Naive thymus-derived CD4-positive, alpha-beta T cell (primary cell): ENCODE results near the gene FYN. TPM values are rescaled to one million over a fixed set of nuclear protein-coding genes. Genes with fewer than 3 reads are reported as not detected.

Experiments
- ATAC-seq: fragments of 150-1000 bp; cut with Tn5 transposase; 2 replicates; pipeline ENCODE4 v1.10.0; 2021; ENCODE audit warnings: mild to moderate bottlenecking, moderate library complexity
- CTCF ChIA-PET: fragments of 350-600 bp; sonication (Branson Sonifier 250); formaldehyde crosslinking; loops from one replicate; lab custom pipeline; 2021; ENCODE audit warnings: antibody characterized with exemption; lab: Charles Lee
- POLR2A ChIA-PET: fragments of 350-600 bp; sonication (Branson Sonifier 250); formaldehyde crosslinking; loops from one replicate; lab custom pipeline; 2021; ENCODE audit warnings: antibody characterized with exemption, inconsistent platforms; lab: Charles Lee
- DNase-seq, 9 donors: peaks; one replicate each; pipeline versions ENCODE4 v3.0.0 to v3.0.0-alpha.2; 2020 to 2022; ENCODE audit warnings: mixed read lengths in 1 of 9
- H3K27ac ChIP-seq: one replicate; pipeline ENCODE4 v1.7.0; 2013; ENCODE audit warnings: mild to moderate bottlenecking, low read depth, low read length, moderate library complexity
- H3K27me3 ChIP-seq, 2 donors: one replicate each; pipeline ENCODE4 v1.7.0; 2013; ENCODE audit warnings: low read length in 2 of 2, mild to moderate bottlenecking in 2 of 2, moderate library complexity in 2 of 2; ENCODE audit not compliant: control insufficient read depth in 2 of 2, insufficient read depth in 2 of 2
- H3K36me3 ChIP-seq, 3 experiments: 1 replicate in 2 of 3; 2 replicates in 1 of 3; pipeline ENCODE4 v1.7.0; 2013; ENCODE audit warnings: low read length in 3 of 3, mild to moderate bottlenecking in 3 of 3, moderate library complexity in 1 of 3; ENCODE audit not compliant: insufficient read depth in 3 of 3, control insufficient read depth in 2 of 3
- H3K4me1 ChIP-seq, 2 donors: one replicate each; pipeline ENCODE4 v1.7.0; 2013; ENCODE audit warnings: low read length in 2 of 2, mild to moderate bottlenecking in 2 of 2, moderate library complexity in 1 of 2; ENCODE audit not compliant: control insufficient read depth in 2 of 2, insufficient read depth in 2 of 2
- H3K4me3 ChIP-seq: 2 replicates; pipeline ENCODE4 v1.7.0; 2013; ENCODE audit warnings: mild to moderate bottlenecking, low read length
- H3K9me3 ChIP-seq, 3 experiments: 1 replicate in 2 of 3; 2 replicates in 1 of 3; pipeline ENCODE4 v1.7.0; 2013; ENCODE audit warnings: low read length in 3 of 3; ENCODE audit not compliant: control insufficient read depth in 2 of 3
- H3K27ac Mint-ChIP-seq, 9 donors: one replicate each; pipeline ENCODE4 v1.8.0; 2020 to 2022; ENCODE audit warnings: mixed read lengths in 9 of 9, mild to moderate bottlenecking in 8 of 9, moderate library complexity in 5 of 9, inconsistent platforms in 2 of 9
- H3K27me3 Mint-ChIP-seq, 5 donors: one replicate each; pipeline ENCODE4 v1.8.0; 2021 to 2022; ENCODE audit warnings: mixed read lengths in 5 of 5, mild to moderate bottlenecking in 1 of 5
- H3K36me3 Mint-ChIP-seq, 5 donors: one replicate each; pipeline ENCODE4 v1.8.0; 2020 to 2022; ENCODE audit warnings: mixed read lengths in 5 of 5, mild to moderate bottlenecking in 3 of 5, inconsistent platforms in 1 of 5
- H3K4me1 Mint-ChIP-seq, 7 donors: one replicate each; pipeline ENCODE4 v1.8.0; 2020 to 2022; ENCODE audit warnings: mixed read lengths in 7 of 7, mild to moderate bottlenecking in 3 of 7, inconsistent platforms in 1 of 7
- H3K4me3 Mint-ChIP-seq, 10 donors: one replicate each; pipeline ENCODE4 v1.8.0; 2020 to 2022; ENCODE audit warnings: mild to moderate bottlenecking in 10 of 10, mixed read lengths in 10 of 10, moderate library complexity in 6 of 10, inconsistent platforms in 2 of 10
- H3K9me3 Mint-ChIP-seq, 11 donors: one replicate each; pipeline ENCODE4 v1.8.0; 2020 to 2022; ENCODE audit warnings: mixed read lengths in 11 of 11, mild to moderate bottlenecking in 4 of 11, inconsistent platforms in 1 of 11, moderate library complexity in 1 of 11
- intact Hi-C, 2 donors: fragments of 100-400 bp; cut with micrococcal nuclease; formaldehyde crosslinking; loops; one replicate each; pipeline ENCODE4 v1.15.1; 2023
- polyA plus RNA-seq, 2 donors: library from polyadenylated mRNA; unstranded; fragments of 300-500 nt; fragmentation: Illumina TruSeq; gene quantifications; one replicate each; pipeline ENCODE4 v1.2.3, GENCODE V29; 2021
- total RNA-seq, 6 experiments: library from RNA in 5 of 6; stranded (reverse) in 5 of 6; gene quantifications; 1 replicate in 5 of 6; 2 replicates in 1 of 6; pipeline ENCODE4 v1.2.3 and lab custom pipeline; 2021 to 2026

FYN gene
- total and polyA plus RNA-seq, 7 experiments from 2014 or later, result 200 to 720 (median 430) TPM

- Histone ChIP-seq H3K27me3 (no peaks in the 10 kb centered on the region), H3K27ac (peak overlapping the region; percentile 41), H3K9me3 (no peaks in the 10 kb centered on the region), H3K4me3 (no peak overlapping the region), H3K4me1 (peaks cover 57 to 87% of the 10 kb centered on the region in 2 donors), H3K36me3 (peaks cover 0 to 8% (median 0%) of the 10 kb centered on the region in 3 experiments)
- H3K4me1 Mint-ChIP-seq, result peaks cover 0 to 89% (median 77%) of the 10 kb centered on the region in 7 donors
- ATAC-seq (peak; percentile 29), DNase-seq (peak in 4 of 9 donors; percentile 30 to 45 (median 42))
- H3K4me3 Mint-ChIP-seq, result peak overlapping the region in 7 of 10 donors; percentile 10 to 71 (median 51)
- POLR2A ChIA-PET, result interaction anchor here (0.6 to 2.0 kb wide), 2 partner anchors 10 to 16 kb away, joined by 3 to 4 read pairs; no protein-coding TSS in a partner anchor
- H3K27ac Mint-ChIP-seq, result peak overlapping the region in 7 of 9 donors; percentile 57 to 88 (median 82)
- H3K36me3 Mint-ChIP-seq, result peaks cover 0 to 19% (median 0%) of the 10 kb centered on the region in 5 donors
- CTCF ChIA-PET, result no interaction called here
- no peaks in the 10 kb centered on the region for H3K9me3 Mint-ChIP-seq
- no peaks in the 10 kb centered on the region for H3K27me3 Mint-ChIP-seq
- intact Hi-C loops, result loop anchor here in 1 of 2 donors (1.0 kb wide), 1 partner anchor 8 kb away; no protein-coding TSS in a partner anchor
Measured at GRCh38 chr6:111852725-111853124, 20.5 kb downstream of the FYN start.

- Histone ChIP-seq H3K27me3 (no peaks in the 10 kb centered on the region), H3K4me3 (no peak overlapping the region), H3K9me3 (no peaks in the 10 kb centered on the region), H3K36me3 (peaks cover 0 to 15% (median 0%) of the 10 kb centered on the region in 3 experiments), H3K27ac (peak overlapping the region; percentile 58), H3K4me1 (peaks cover 70 to 95% of the 10 kb centered on the region in 2 donors)
- Mint-ChIP-seq H3K36me3 (peaks cover 0 to 35% (median 5%) of the 10 kb centered on the region in 5 donors), H3K27ac (peak overlapping the region in 8 of 9 donors; percentile 54 to 95 (median 82)), H3K4me3 (peak overlapping the region; percentile 30 to 80 (median 55)), H3K27me3 (no peaks in the 10 kb centered on the region), H3K9me3 (no peaks in the 10 kb centered on the region), H3K4me1 (peaks cover 0 to 80% (median 66%) of the 10 kb centered on the region in 7 donors)
- CTCF ChIA-PET, result interaction anchor here (1.1 kb wide), 1 partner anchor 148 kb away, joined by 3 read pairs; no protein-coding TSS in a partner anchor
- POLR2A ChIA-PET, result interaction anchor here (0.7 to 1.4 kb wide), 5 partner anchors 10 to 87 kb away, joined by 3 to 6 read pairs (median 4); no protein-coding TSS in a partner anchor
- DNase-seq (peak in 1 of 9 donors; percentile 44), ATAC-seq (peak; percentile 58)
- intact Hi-C loops, result no loop called here
Measured at GRCh38 chr6:111850295-111850937, 22.8 kb downstream of the FYN start.

GRCh38 chr6:111849298-111849697, 24.0 kb downstream of the FYN start:
- intact Hi-C loops, result loop anchor here in 1 of 2 donors (10.0 kb wide), 1 partner anchor 364 kb away; the partner anchor contains the start of gene REV3L
- Histone ChIP-seq H3K4me1 (peaks cover 78 to 97% of the 10 kb centered on the region in 2 donors), H3K36me3 (peaks cover 0 to 15% (median 0%) of the 10 kb centered on the region in 3 experiments), H3K27ac (peak overlapping the region; percentile 42), H3K4me3 (no peak overlapping the region), H3K27me3 (no peaks in the 10 kb centered on the region), H3K9me3 (no peaks in the 10 kb centered on the region)
- ChIA-PET CTCF (interaction anchor here (1.1 kb wide), 1 partner anchor 149 kb away, joined by 3 read pairs; no protein-coding TSS in a partner anchor), POLR2A (interaction anchor here (1.6 kb wide), 1 partner anchor 79 kb away, joined by 4 read pairs; no protein-coding TSS in a partner anchor)
- Mint-ChIP-seq H3K4me3 (peak overlapping the region; percentile 47 to 71 (median 55)), H3K36me3 (peaks cover 0 to 42% (median 5%) of the 10 kb centered on the region in 5 donors), H3K9me3 (no peaks in the 10 kb centered on the region), H3K27ac (peak overlapping the region in 7 of 9 donors; percentile 78 to 93 (median 82)), H3K4me1 (peaks cover 0 to 90% (median 55%) of the 10 kb centered on the region in 7 donors), H3K27me3 (no peaks in the 10 kb centered on the region)
- ATAC-seq, result no peak
- DNase-seq, result no peak

GRCh38 chr6:111848262-111848812, 24.9 kb downstream of the FYN start:
- H3K9me3 ChIP-seq, result no peaks in the 10 kb centered on the region
- Mint-ChIP-seq H3K4me1 (peaks cover 0 to 84% (median 46%) of the 10 kb centered on the region in 7 donors), H3K9me3 (no peaks in the 10 kb centered on the region), H3K27ac (peak overlapping the region in 3 of 9 donors; percentile 69 to 89 (median 82)), H3K4me3 (peak overlapping the region in 4 of 10 donors; percentile 13 to 80 (median 23)), H3K27me3 (no peaks in the 10 kb centered on the region), H3K36me3 (peaks cover 0 to 39% (median 5%) of the 10 kb centered on the region in 5 donors)
- no peaks in the 10 kb centered on the region for H3K27me3 ChIP-seq
- ChIA-PET POLR2A (interaction anchor here (0.6 to 1.6 kb wide), 3 partner anchors 32 to 133 kb away, joined by 3 to 4 read pairs (median 3); no protein-coding TSS in a partner anchor), CTCF (interaction anchor here (0.6 kb wide), 1 partner anchor 12 kb away, joined by 3 read pairs; no protein-coding TSS in a partner anchor)
- DNase-seq, result no peak
- peaks cover 0 to 8% (median 0%) of the 10 kb centered on the region in 3 experiments for H3K36me3 ChIP-seq
- intact Hi-C loops, result loop anchor here (1.0 to 10.0 kb wide), 2 partner anchors 8 to 364 kb away; partner anchors contain the start of gene REV3L (in 1 of the 2)
- H3K27ac ChIP-seq, result no peak overlapping the region
- peaks cover 82 to 97% of the 10 kb centered on the region in 2 donors for H3K4me1 ChIP-seq
- H3K4me3 ChIP-seq, result no peak overlapping the region
- ATAC-seq, result no peak

GRCh38 chr6:111846492-111847409, 26.5 kb downstream of the FYN start:
- H3K36me3 Mint-ChIP-seq, result peaks cover 0 to 36% (median 5%) of the 10 kb centered on the region in 5 donors
- intact Hi-C loops, result loop anchor here (1.0 to 10.0 kb wide), 9 partner anchors 9 to 362 kb away; partner anchors contain the start of genes FYN (in 1 of the 2) and REV3L (in 1 of the 2)

More at GRCh38 chr6:111846492-111847409, 26.5 kb downstream of the FYN start:
- H3K36me3 ChIP-seq, result peaks cover 0 to 8% (median 0%) of the 10 kb centered on the region in 3 experiments
- H3K9me3 ChIP-seq, result no peaks in the 10 kb centered on the region
- H3K27ac ChIP-seq, result peak overlapping the region; percentile 62
- ChIA-PET POLR2A (interaction anchor here (0.7 to 1.8 kb wide), 5 partner anchors 10 to 132 kb away, joined by 3 to 5 read pairs (median 3); no protein-coding TSS in a partner anchor), CTCF (no interaction called here)
- Mint-ChIP-seq H3K27me3 (no peaks in the 10 kb centered on the region), H3K4me3 (peak overlapping the region in 7 of 10 donors; percentile 14 to 80 (median 76)), H3K4me1 (peaks cover 0 to 69% (median 30%) of the 10 kb centered on the region in 7 donors), H3K9me3 (no peaks in the 10 kb centered on the region), H3K27ac (peak overlapping the region in 3 of 9 donors; percentile 64 to 91 (median 69))
- H3K27me3 ChIP-seq, result no peaks in the 10 kb centered on the region
- ATAC-seq, result peak; percentile 26
- no peak overlapping the region for H3K4me3 ChIP-seq
- DNase-seq, result peak in 7 of 9 donors; percentile 57 to 81 (median 73)
- H3K4me1 ChIP-seq, result peaks cover 96 to 97% of the 10 kb centered on the region in 2 donors
